GM18868 (cell line): ENCODE data around the gene FCHSD2.

ENCODE experiments used
- ATAC-seq: cut with Tn5 transposase; IDR thresholded peaks from one replicate; pipeline ENCODE4 v1.9.1; 2021; ENCODE audit warnings: mild to moderate bottlenecking, moderate library complexity; ENCODE audit not compliant: unreplicated experiment

The FCHSD2 gene

GRCh38 chr11:72975778-72976521 lies 166.2 kb downstream of the FCHSD2 start:
- ATAC-seq = no peak

GRCh38 chr11:72974487-72975205 lies 167.5 kb downstream of the FCHSD2 start:
- ATAC-seq = no peak

- ATAC-seq = no peak
Measured at GRCh38 chr11:72972496-72973128, 169.5 kb downstream of the FCHSD2 start.

- ATAC-seq = no peak
Measured at GRCh38 chr11:72971192-72971967, 170.7 kb downstream of the FCHSD2 start.

GRCh38 chr11:72970557-72971118 lies 171.5 kb downstream of the FCHSD2 start:
- ATAC-seq = no peak

- peak; percentile 81 for ATAC-seq
Measured at GRCh38 chr11:72969894-72970335, 172.2 kb downstream of the FCHSD2 start.

- ATAC-seq = no peak
Measured at GRCh38 chr11:72968390-72968789, 173.7 kb downstream of the FCHSD2 start.

GRCh38 chr11:72965672-72966071 lies 176.4 kb downstream of the FCHSD2 start:
- ATAC-seq = no peak

GRCh38 chr11:72962717-72963116 lies 179.4 kb downstream of the FCHSD2 start:
- no peak for ATAC-seq

GRCh38 chr11:72962084-72962483 lies 180.0 kb downstream of the FCHSD2 start:
- ATAC-seq = no peak

GRCh38 chr11:72959998-72960731 lies 182.0 kb downstream of the FCHSD2 start:
- no peak for ATAC-seq

- no peak for ATAC-seq
Measured at GRCh38 chr11:72958791-72959190, 183.3 kb downstream of the FCHSD2 start.

GRCh38 chr11:72955466-72955865 lies 186.7 kb downstream of the FCHSD2 start:
- no peak for ATAC-seq

- no peak for ATAC-seq
Measured at GRCh38 chr11:72954860-72955259, 187.3 kb downstream of the FCHSD2 start.

GRCh38 chr11:72953637-72954036 lies 188.5 kb downstream of the FCHSD2 start:
- ATAC-seq = no peak

- peak; percentile 85 for ATAC-seq
Measured at GRCh38 chr11:72951888-72952287, 190.2 kb downstream of the FCHSD2 start.

GRCh38 chr11:72951193-72951592 lies 190.9 kb downstream of the FCHSD2 start:
- no peak for ATAC-seq

- no peak for ATAC-seq
Measured at GRCh38 chr11:72950685-72951084, 191.4 kb downstream of the FCHSD2 start.

GRCh38 chr11:72947229-72947628 lies 194.9 kb downstream of the FCHSD2 start:
- no peak for ATAC-seq

GRCh38 chr11:72943664-72944063 lies 198.5 kb downstream of the FCHSD2 start:
- no peak for ATAC-seq
